ENCODE results near the gene SIAE. TPM values are rescaled to one million over a fixed set of nuclear protein-coding genes. Genes with fewer than 3 reads are reported as not detected.

The SIAE gene
- total and polyA plus RNA-seq, 8 donors = 13.3 to 71.5 (median 16.2) TPM

DNA sequence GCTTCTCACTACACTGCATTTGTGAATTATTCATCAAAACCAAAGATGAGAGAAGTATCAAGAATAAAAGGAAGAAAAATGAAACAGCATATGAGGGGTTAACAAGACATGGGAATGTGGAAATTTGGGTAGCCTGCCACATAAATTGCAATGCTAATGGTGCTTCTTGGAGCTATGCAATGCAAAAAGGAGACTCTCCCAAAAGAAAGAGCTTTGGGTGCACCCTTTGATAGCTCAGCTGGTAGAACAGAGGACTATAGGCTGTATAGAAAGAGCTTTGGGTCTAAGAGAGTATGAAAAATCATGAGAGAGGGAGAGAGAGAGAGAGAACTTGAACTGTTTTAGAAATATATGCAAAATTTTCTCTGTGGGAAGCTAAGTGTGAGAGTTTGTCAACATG lies 26.5 kb upstream of the SIAE start:
- H3K9me3 ChIP-seq = no peaks in the 10 kb centered on the region
- H3K27ac ChIP-seq = no peak overlapping the region
- TF ChIP-seq, protein P1, sequence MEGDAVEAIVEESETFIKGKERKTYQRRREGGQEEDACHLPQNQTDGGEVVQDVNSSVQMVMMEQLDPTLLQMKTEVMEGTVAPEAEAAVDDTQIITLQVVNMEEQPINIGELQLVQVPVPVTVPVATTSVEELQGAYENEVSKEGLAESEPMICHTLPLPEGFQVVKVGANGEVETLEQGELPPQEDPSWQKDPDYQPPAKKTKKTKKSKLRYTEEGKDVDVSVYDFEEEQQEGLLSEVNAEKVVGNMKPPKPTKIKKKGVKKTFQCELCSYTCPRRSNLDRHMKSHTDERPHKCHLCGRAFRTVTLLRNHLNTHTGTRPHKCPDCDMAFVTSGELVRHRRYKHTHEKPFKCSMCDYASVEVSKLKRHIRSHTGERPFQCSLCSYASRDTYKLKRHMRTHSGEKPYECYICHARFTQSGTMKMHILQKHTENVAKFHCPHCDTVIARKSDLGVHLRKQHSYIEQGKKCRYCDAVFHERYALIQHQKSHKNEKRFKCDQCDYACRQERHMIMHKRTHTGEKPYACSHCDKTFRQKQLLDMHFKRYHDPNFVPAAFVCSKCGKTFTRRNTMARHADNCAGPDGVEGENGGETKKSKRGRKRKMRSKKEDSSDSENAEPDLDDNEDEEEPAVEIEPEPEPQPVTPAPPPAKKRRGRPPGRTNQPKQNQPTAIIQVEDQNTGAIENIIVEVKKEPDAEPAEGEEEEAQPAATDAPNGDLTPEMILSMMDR (IDR thresholded peaks at IDR 0.05) = no peak
- H3K27me3 ChIP-seq = no peaks in the 10 kb centered on the region
- H3K36me3 ChIP-seq = no peaks in the 10 kb centered on the region
- ATAC-seq = no peak
- H3K4me1 ChIP-seq = no peaks in the 10 kb centered on the region
- no peak overlapping the region for H3K4me3 ChIP-seq
- intact Hi-C loops (cut with DNase I) = no loop called here
- no peak for DNase-seq

- no peak overlapping the region for H3K27ac ChIP-seq
- no peaks in the 10 kb centered on the region for H3K9me3 ChIP-seq
- ATAC-seq (no peak), DNase-seq (no peak)
- no peak overlapping the region for H3K4me3 ChIP-seq
- intact Hi-C loops (cut with DNase I) = no loop called here
- no peaks in the 10 kb centered on the region for H3K27me3 ChIP-seq
- TF ChIP-seq, protein P1 (IDR thresholded peaks at IDR 0.05) = no peak
- H3K4me1 ChIP-seq = no peaks in the 10 kb centered on the region
- H3K36me3 ChIP-seq = no peaks in the 10 kb centered on the region
These were observed 26.0 kb upstream of the SIAE start for GRCh38 chr11:124699547-124699946.

- Histone ChIP-seq H3K4me3 (no peak overlapping the region), H3K27me3 (no peaks in the 10 kb centered on the region), H3K36me3 (no peaks in the 10 kb centered on the region), H3K27ac (no peak overlapping the region), H3K9me3 (no peaks in the 10 kb centered on the region), H3K4me1 (no peaks in the 10 kb centered on the region)
- TF ChIP-seq, protein P1 (IDR thresholded peaks at IDR 0.05) = no peak
- no peak for ATAC-seq
- DNase-seq = no peak
- intact Hi-C loops (cut with DNase I) = no loop called here
These were observed 19.6 kb upstream of the SIAE start for GRCh38 chr11:124693142-124693541.

- H3K4me3 ChIP-seq = no peak overlapping the region
- intact Hi-C loops (cut with DNase I) = no loop called here
- no peak overlapping the region for H3K27ac ChIP-seq
- no peaks in the 10 kb centered on the region for H3K4me1 ChIP-seq
- H3K9me3 ChIP-seq = peaks cover 0 to 27% of the 10 kb centered on the region in 2 donors
- H3K27me3 ChIP-seq = no peaks in the 10 kb centered on the region
- TF ChIP-seq, protein P1 (IDR thresholded peaks at IDR 0.05) = no peak
- ATAC-seq (no peak), DNase-seq (no peak)
- no peaks in the 10 kb centered on the region for H3K36me3 ChIP-seq
These were observed 8.9 kb upstream of the SIAE start for GRCh38 chr11:124682443-124682842.

GRCh38 chr11:124681421-124681820 lies 7.9 kb upstream of the SIAE start:
- no peaks in the 10 kb centered on the region for H3K27me3 ChIP-seq
- H3K9me3 ChIP-seq = peaks cover 0 to 27% of the 10 kb centered on the region in 2 donors
- no peak overlapping the region for H3K27ac ChIP-seq
- H3K4me3 ChIP-seq = no peak overlapping the region
- ATAC-seq = no peak
- DNase-seq = no peak
- intact Hi-C loops (cut with DNase I) = no loop called here
- H3K36me3 ChIP-seq = no peaks in the 10 kb centered on the region
- TF ChIP-seq, protein P1 (IDR thresholded peaks at IDR 0.05) = no peak
- no peaks in the 10 kb centered on the region for H3K4me1 ChIP-seq

Data from left lung (tissue), 10 donors.